Suprapubic skin (tissue), 4 donors: Measurements from ENCODE around the gene CDH10. TPM values are rescaled to one million over a fixed set of nuclear protein-coding genes. Genes with fewer than 3 reads are reported as not detected.

ENCODE experiments used
- DNase-seq, 2 donors: peaks; one replicate each; pipeline ENCODE4 v3.0.0-alpha.2; 2019; ENCODE audit warnings: low spot score in 2 of 2
- H3K27ac ChIP-seq: fragments of 200-600 bp; sonication (generic); one replicate; pipeline ENCODE4 v1.5.1; 2019
- H3K27me3 ChIP-seq: fragments of 200-600 bp; sonication (generic); one replicate; pipeline ENCODE4 v1.5.1; 2019
- H3K36me3 ChIP-seq: fragments of 200-600 bp; sonication (generic); one replicate; pipeline ENCODE4 v1.5.1; 2019
- H3K4me1 ChIP-seq: fragments of 200-600 bp; sonication (generic); one replicate; pipeline ENCODE4 v1.5.1; 2019
- H3K4me3 ChIP-seq: fragments of 200-600 bp; sonication (generic); one replicate; pipeline ENCODE4 v1.5.1; 2019; ENCODE audit warnings: mild to moderate bottlenecking
- H3K9me3 ChIP-seq: fragments of 200-600 bp; sonication (generic); one replicate; pipeline ENCODE4 v1.5.1; 2019
- CTCF ChIP-seq, 2 donors: fragments of 200-600 bp in 1 of 2; fragments of 450-650 bp in 1 of 2; sonication (generic) in 1 of 2; IDR thresholded peaks; one replicate each; pipeline ENCODE4 v1.5.1; 2016 to 2019; ENCODE audit warnings: antibody characterized with exemption in 2 of 2, mild to moderate bottlenecking in 1 of 2, moderate library complexity in 1 of 2
- EP300 ChIP-seq: sonication (generic); formaldehyde crosslinking; IDR thresholded peaks from one replicate; pipeline ENCODE4 v1.6.1; 2017; ENCODE audit warnings: antibody characterized with exemption
- POLR2A ChIP-seq, 2 donors: fragments of 450-650 bp; IDR thresholded peaks; one replicate each; pipeline ENCODE4 v1.6.1; 2017; ENCODE audit warnings: antibody characterized with exemption in 2 of 2, mild to moderate bottlenecking in 2 of 2, moderate library complexity in 2 of 2
- POLR2AphosphoS5 ChIP-seq, 3 donors: sonication (generic); formaldehyde crosslinking; IDR thresholded peaks; one replicate each; pipeline ENCODE4 v1.6.1; 2017; ENCODE audit warnings: antibody characterized with exemption in 3 of 3
- WGBS: methylation state at CpG from one replicate; pipeline ENCODE4 v1.1.5; 2018; 5-methylcytosine and 5-hydroxymethylcytosine counted together
- total RNA-seq, 4 donors: library from RNA; depleted of rRNA; stranded (reverse); fragments of >200 nt; gene quantifications; one replicate each; pipeline ENCODE4 v1.1.0, GENCODE V29; 2016

CDH10 gene
- total RNA-seq, 4 donors from 2014 or later, result not detected

GRCh38 chr5:24491490-24491889, 153.3 kb downstream of the CDH10 start:
- TF ChIP-seq EP300, result no peak
- TF ChIP-seq POLR2A (IDR thresholded peaks at IDR 0.05), result no peak
- no peaks in the 10 kb centered on the region for H3K9me3 ChIP-seq
- DNase-seq, result no peak
- H3K27me3 ChIP-seq, result no peaks in the 10 kb centered on the region
- 84% methylated on average over 3 of the region's 3 CpGs for WGBS
- no peaks in the 10 kb centered on the region for H3K36me3 ChIP-seq
- H3K4me1 ChIP-seq, result no peaks in the 10 kb centered on the region
- H3K27ac ChIP-seq, result no peak overlapping the region
- H3K4me3 ChIP-seq, result no peak overlapping the region

- WGBS, result 83% methylated on average over 19 of the region's 19 CpGs
These were observed 157.2 kb downstream of the CDH10 start for GRCh38 chr5:24487368-24488229.

GRCh38 chr5:24480952-24481351, 163.8 kb downstream of the CDH10 start:
- no peak for DNase-seq
- TF ChIP-seq EP300, result no peak
- no peak for TF ChIP-seq POLR2AphosphoS5 (IDR thresholded peaks at IDR 0.05)
- no peak for TF ChIP-seq POLR2A (IDR thresholded peaks at IDR 0.05)
- no peak for TF ChIP-seq CTCF (IDR thresholded peaks at IDR 0.05)
- Histone ChIP-seq H3K4me1 (no peaks in the 10 kb centered on the region), H3K27me3 (no peaks in the 10 kb centered on the region), H3K36me3 (no peaks in the 10 kb centered on the region), H3K27ac (no peak overlapping the region), H3K9me3 (no peaks in the 10 kb centered on the region), H3K4me3 (no peak overlapping the region)

More at GRCh38 chr5:24487368-24488229, 157.2 kb downstream of the CDH10 start:
- Histone ChIP-seq H3K27me3 (no peaks in the 10 kb centered on the region), H3K27ac (no peak overlapping the region), H3K4me1 (no peaks in the 10 kb centered on the region), H3K36me3 (no peaks in the 10 kb centered on the region), H3K4me3 (no peak overlapping the region), H3K9me3 (no peaks in the 10 kb centered on the region)
- DNase-seq, result no peak
- no peak for TF ChIP-seq CTCF (IDR thresholded peaks at IDR 0.05)
- no peak for TF ChIP-seq POLR2AphosphoS5 (IDR thresholded peaks at IDR 0.05)
- TF ChIP-seq EP300, result no peak
- TF ChIP-seq POLR2A (IDR thresholded peaks at IDR 0.05), result no peak

- Histone ChIP-seq H3K4me3 (no peak overlapping the region), H3K36me3 (no peaks in the 10 kb centered on the region), H3K4me1 (no peaks in the 10 kb centered on the region), H3K9me3 (no peaks in the 10 kb centered on the region), H3K27me3 (no peaks in the 10 kb centered on the region), H3K27ac (no peak overlapping the region)
- TF ChIP-seq EP300 (no peak), POLR2A (IDR thresholded peaks at IDR 0.05) (no peak), CTCF (IDR thresholded peaks at IDR 0.05) (no peak), POLR2AphosphoS5 (IDR thresholded peaks at IDR 0.05) (no peak)
- DNase-seq, result no peak
- WGBS, result 88% methylated on average over 5 of the region's 5 CpGs
These were observed 166.8 kb downstream of the CDH10 start for GRCh38 chr5:24477958-24478357.

- no peaks in the 10 kb centered on the region for H3K4me1 ChIP-seq
- no peak overlapping the region for H3K27ac ChIP-seq
- no peaks in the 10 kb centered on the region for H3K9me3 ChIP-seq
- WGBS, result 82% methylated on average over 1 of the region's 1 CpG
- no peak overlapping the region for H3K4me3 ChIP-seq
- TF ChIP-seq CTCF (IDR thresholded peaks at IDR 0.05), result no peak
- TF ChIP-seq POLR2A (IDR thresholded peaks at IDR 0.05), result no peak
- no peak for TF ChIP-seq POLR2AphosphoS5 (IDR thresholded peaks at IDR 0.05)
- TF ChIP-seq EP300, result no peak
- no peaks in the 10 kb centered on the region for H3K27me3 ChIP-seq
- no peaks in the 10 kb centered on the region for H3K36me3 ChIP-seq
- no peak for DNase-seq
These were observed 169.7 kb downstream of the CDH10 start for GRCh38 chr5:24475101-24475500.
